Stimulated activated CD4-positive, alpha-beta T cell treated with anti-CD3 and anti-CD28 coated beads, Interleukin-1b, Interleukin-23, amount 100 ng/mL, for 48 hours (primary cell): ENCODE measurements around the gene ZNF646.

Experiments
- DNase-seq: peaks from one replicate; pipeline ENCODE4 v3.0.0-alpha.2; 2020

The ZNF646 gene, protein sequence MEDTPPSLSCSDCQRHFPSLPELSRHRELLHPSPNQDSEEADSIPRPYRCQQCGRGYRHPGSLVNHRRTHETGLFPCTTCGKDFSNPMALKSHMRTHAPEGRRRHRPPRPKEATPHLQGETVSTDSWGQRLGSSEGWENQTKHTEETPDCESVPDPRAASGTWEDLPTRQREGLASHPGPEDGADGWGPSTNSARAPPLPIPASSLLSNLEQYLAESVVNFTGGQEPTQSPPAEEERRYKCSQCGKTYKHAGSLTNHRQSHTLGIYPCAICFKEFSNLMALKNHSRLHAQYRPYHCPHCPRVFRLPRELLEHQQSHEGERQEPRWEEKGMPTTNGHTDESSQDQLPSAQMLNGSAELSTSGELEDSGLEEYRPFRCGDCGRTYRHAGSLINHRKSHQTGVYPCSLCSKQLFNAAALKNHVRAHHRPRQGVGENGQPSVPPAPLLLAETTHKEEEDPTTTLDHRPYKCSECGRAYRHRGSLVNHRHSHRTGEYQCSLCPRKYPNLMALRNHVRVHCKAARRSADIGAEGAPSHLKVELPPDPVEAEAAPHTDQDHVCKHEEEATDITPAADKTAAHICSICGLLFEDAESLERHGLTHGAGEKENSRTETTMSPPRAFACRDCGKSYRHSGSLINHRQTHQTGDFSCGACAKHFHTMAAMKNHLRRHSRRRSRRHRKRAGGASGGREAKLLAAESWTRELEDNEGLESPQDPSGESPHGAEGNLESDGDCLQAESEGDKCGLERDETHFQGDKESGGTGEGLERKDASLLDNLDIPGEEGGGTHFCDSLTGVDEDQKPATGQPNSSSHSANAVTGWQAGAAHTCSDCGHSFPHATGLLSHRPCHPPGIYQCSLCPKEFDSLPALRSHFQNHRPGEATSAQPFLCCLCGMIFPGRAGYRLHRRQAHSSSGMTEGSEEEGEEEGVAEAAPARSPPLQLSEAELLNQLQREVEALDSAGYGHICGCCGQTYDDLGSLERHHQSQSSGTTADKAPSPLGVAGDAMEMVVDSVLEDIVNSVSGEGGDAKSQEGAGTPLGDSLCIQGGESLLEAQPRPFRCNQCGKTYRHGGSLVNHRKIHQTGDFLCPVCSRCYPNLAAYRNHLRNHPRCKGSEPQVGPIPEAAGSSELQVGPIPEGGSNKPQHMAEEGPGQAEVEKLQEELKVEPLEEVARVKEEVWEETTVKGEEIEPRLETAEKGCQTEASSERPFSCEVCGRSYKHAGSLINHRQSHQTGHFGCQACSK (N-terminal part only)

GRCh38 chr16:31073970-31074813, at the start of gene ZNF646, which contains the start of gene ZNF668:
ZNF646 (plus strand) TSS chr16:31074422; CDS start chr16:31076325, 1,903 bp downstream.
ZNF668 (minus strand) TSS chr16:31074240; CDS start chr16:31064459, 9,781 bp downstream.
- peak; percentile 99 for DNase-seq

DNA sequence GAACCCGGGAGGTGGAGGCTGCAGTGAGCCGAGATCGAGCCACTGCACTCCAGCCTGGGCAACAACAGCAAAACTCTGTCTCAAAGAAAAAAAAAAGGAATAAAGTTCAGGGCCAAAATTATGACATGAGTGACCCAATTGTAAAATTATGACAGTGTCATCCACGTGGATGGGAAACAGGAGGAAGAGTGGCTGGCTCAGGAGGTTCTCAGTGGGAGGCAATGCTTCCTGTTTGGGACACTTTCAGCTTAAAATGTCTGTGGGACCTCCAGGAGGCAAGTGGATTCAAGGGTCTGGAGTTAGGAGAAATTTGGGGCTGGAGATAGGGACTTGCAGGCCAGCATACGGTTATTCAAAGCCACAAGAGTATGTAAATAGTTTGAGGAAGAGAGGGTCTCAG, 48.9 kb upstream of the ZNF646 start:
- DNase-seq = no peak

- no peak for DNase-seq
Measured at GRCh38 chr16:31029272-31029671, 45.0 kb upstream of the ZNF646 start.

- no peak for DNase-seq
Measured at GRCh38 chr16:31031276-31031675, 42.9 kb upstream of the ZNF646 start.

DNA sequence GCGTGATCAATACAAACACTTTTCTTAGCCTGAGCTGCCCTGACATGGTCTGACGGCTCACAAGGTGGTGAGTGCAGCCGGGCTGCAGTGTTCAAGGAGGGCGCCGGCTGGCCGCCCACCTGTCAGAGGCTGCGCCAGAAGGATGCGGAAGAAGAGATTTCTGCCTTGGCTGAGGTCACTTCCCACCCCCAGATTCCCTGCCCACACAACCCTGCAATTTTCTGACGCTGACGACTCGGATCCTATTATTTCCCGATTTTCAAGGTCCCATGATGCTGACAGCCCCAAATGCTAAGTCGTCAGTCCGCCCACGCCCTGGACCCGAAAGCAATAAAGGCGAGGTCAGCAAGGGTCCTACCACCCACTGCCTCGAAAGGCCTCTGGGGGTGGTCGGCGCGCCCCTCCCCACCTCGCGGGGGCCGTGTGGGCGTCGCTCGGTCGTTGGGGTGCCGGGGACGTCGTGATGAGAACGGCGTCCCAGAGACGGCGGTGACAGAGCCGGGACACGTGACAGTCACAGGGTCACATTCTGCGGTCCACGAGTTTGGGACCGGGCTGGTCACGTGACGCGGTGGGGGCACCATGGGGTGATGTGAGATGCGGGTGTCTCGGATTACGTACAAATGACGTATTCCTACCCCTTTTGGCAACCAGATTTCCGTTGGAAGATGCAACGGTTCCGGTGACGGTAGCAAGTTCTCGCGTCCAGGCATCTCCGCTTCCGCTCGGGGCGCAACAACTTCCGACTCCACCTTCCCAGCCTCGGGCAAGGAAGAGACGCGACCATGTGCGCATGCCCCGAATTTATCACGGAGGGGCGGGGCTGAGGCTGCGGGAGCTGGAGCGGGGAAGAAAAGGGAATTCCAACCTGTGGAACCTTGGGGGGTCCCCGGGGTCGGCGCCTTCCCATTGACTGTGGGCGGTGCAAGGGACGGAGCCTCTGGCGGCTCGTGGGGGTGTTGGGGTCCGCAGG, 41.2 kb upstream of the ZNF646 start, which contains the start of gene STX4:
Gene STX4, plus strand, starts transcription at position 823 of the 973 bp plus-strand sequence. CDS start 248 bp downstream, outside the sequence.
- peak; percentile 96 for DNase-seq

DNA sequence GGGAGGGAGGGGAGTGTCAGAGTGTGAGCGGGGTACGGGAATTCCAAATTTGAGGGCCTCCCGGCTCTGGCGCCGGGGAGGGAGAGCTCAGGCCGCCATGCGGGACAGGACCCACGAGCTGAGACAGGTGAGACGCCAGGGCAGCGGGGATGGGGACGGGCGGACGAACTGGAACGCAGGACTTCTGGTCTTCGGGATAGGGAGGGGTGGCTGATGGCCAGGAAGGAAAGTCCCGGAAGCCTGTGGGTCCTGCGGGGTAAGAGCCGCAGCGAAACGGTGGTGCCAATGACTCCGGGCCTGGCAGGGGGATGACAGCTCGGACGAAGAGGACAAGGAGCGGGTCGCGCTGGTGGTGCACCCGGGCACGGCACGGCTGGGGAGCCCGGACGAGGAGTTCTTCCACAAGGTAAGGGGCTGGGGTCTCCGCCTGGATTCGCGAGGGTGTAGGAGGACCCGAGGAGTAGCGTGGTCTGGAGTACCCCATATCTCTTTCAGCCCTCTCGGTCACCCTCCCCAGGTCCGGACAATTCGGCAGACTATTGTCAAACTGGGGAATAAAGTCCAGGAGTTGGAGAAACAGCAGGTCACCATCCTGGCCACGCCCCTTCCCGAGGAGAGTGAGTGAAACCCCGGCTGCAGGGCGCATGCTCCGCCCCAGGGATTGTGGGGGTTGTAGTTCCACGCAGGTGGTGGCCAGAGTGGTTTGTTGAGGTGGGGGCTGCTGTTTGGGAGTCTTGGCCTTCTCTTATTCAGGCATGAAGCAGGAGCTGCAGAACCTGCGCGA, 40.3 kb upstream of the ZNF646 start:
- DNase-seq = peak; percentile 85

DNA sequence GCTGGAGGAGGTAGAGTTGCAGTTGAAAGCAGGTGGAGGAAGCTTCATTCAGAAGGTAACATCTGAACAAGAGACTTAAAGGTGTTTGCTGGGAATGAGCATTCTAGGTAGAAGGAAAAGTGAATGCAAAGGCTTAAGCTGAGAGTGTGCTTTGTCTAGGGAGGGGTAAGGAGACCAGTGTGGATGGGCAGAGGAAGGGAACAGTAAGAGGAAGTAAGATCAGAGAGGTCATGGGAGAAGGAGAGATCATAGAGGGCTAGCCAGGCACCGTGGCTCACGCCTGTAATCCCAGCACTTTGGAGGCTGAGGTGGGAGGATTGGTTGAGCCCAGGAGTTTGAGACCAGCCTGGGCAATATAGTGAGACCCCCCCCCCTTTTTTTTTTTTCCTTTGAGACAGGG, 37.5 kb upstream of the ZNF646 start:
- DNase-seq = no peak

- DNase-seq = no peak
Measured at GRCh38 chr16:31038993-31039392, 35.2 kb upstream of the ZNF646 start.

- DNase-seq = no peak
Measured at GRCh38 chr16:31042866-31043265, 31.4 kb upstream of the ZNF646 start.

GRCh38 chr16:31043352-31043751, 30.9 kb upstream of the ZNF646 start:
- DNase-seq = no peak

- no peak for DNase-seq
Measured at GRCh38 chr16:31043898-31044481, 30.2 kb upstream of the ZNF646 start.

- no peak for DNase-seq
Measured at GRCh38 chr16:31050280-31051030, 23.8 kb upstream of the ZNF646 start.

- peak; percentile 33 for DNase-seq
Measured at GRCh38 chr16:31052114-31052513, 22.1 kb upstream of the ZNF646 start.

- DNase-seq = no peak
Measured at GRCh38 chr16:31055613-31056012, 18.6 kb upstream of the ZNF646 start.

DNA sequence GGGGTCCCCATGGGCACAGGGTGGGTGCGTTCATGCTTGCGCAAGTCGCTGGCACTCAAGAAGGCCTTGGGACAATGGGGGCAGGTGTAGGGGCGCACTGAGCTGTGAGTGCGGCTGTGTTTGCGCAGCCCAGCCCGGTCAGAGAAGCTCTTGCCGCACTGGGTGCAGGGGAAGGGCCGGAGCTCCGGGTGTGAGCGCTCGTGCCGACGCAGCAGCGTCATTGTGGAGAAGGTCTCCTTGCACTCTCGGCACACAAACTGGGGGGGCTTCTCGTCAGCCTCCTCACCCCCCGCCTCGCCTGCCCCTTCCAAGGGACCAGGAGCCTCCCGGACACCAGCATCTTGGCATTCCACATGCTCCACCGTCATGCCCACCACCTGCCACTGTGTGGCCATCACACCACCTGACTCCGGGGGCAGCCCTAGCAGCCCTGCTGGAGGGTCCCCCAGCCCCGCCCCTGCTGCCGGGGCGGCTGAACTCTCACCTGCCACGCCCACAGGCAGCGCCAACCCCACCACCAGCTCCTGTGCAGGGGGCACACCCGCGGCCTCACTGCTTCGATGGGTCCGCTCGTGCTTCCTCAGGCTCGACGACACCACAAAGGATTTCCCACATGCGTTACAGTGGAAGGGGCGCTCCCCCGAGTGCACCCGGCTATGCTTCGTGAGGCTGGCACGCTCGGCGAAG, 13.0 kb upstream of the ZNF646 start:
- no peak for DNase-seq

GRCh38 chr16:31061813-31062440, 12.3 kb upstream of the ZNF646 start:
- DNase-seq = no peak

GRCh38 chr16:31063495-31063842, 10.8 kb upstream of the ZNF646 start:
- no peak for DNase-seq
